ENCODE measurements around the gene RSAD1.

- TF ChIP-seq CTCF (IDR thresholded peaks at IDR 0.05; ENCODE audit: low read depth, low read length, poor library complexity, severe bottlenecking) (no peak), EZH2phosphoT487 (IDR thresholded peaks at IDR 0.05; ENCODE audit: borderline replicate concordance, low read length) (no peak)
Observed at GRCh38 chr17:50464121-50464520, 14.5 kb upstream of the RSAD1 start.
